Bronchial epithelial cell (primary cell): ENCODE results near the gene SLC25A21. TPM values are rescaled to one million over a fixed set of nuclear protein-coding genes. Genes with fewer than 3 reads are reported as not detected.

Experiments
- DNase-seq: peaks from one replicate; pipeline ENCODE4 v3.0.0-alpha.2; 2010; ENCODE audit warnings: low read depth
- FAIRE-seq: peaks from 2 replicates; lab custom pipeline; 2011; peaks lifted over from hg19 to GRCh38; lab: Jason Lieb, UNC
- H3K27me3 ChIP-seq: 2 replicates; pipeline ENCODE4 v1.5.1; 2011; ENCODE audit warnings: low read length; ENCODE audit not compliant: control insufficient read depth, insufficient read depth
- H3K36me3 ChIP-seq: 2 replicates; pipeline ENCODE4 v1.5.1; 2011; ENCODE audit warnings: low read length; ENCODE audit not compliant: control insufficient read depth, insufficient read depth
- H3K4me3 ChIP-seq: 2 replicates; pipeline ENCODE4 v1.5.1; 2011; ENCODE audit warnings: mild to moderate bottlenecking, low read depth, low read length, control low read depth
- total RNA-seq: library from RNA; depleted of rRNA; stranded (reverse); fragments of >200 nt; gene quantifications from 2 replicates; pipeline ENCODE4 v1.2.1, GENCODE V29; 2014
- TF ChIP-seq, protein P1 (sequence below): IDR thresholded peaks from 2 replicates; pipeline ENCODE4 v1.5.1; 2011; ENCODE audit warnings: mild to moderate bottlenecking, moderate library complexity, low read length, control low read depth, inconsistent platforms; ENCODE audit not compliant: insufficient read depth, severe bottlenecking

SLC25A21 gene
- total RNA-seq, 1 donor from 2014 or later, result 0.53 TPM

GRCh38 chr14:37142835-37143401, 29.5 kb downstream of the SLC25A21 start:
- no peak overlapping the region for H3K4me3 ChIP-seq
- no peaks in the 10 kb centered on the region for H3K27me3 ChIP-seq
- FAIRE-seq (no peak), DNase-seq (peak; percentile 52)
- TF ChIP-seq, protein P1, sequence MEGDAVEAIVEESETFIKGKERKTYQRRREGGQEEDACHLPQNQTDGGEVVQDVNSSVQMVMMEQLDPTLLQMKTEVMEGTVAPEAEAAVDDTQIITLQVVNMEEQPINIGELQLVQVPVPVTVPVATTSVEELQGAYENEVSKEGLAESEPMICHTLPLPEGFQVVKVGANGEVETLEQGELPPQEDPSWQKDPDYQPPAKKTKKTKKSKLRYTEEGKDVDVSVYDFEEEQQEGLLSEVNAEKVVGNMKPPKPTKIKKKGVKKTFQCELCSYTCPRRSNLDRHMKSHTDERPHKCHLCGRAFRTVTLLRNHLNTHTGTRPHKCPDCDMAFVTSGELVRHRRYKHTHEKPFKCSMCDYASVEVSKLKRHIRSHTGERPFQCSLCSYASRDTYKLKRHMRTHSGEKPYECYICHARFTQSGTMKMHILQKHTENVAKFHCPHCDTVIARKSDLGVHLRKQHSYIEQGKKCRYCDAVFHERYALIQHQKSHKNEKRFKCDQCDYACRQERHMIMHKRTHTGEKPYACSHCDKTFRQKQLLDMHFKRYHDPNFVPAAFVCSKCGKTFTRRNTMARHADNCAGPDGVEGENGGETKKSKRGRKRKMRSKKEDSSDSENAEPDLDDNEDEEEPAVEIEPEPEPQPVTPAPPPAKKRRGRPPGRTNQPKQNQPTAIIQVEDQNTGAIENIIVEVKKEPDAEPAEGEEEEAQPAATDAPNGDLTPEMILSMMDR, result no peak
- H3K36me3 ChIP-seq, result no peaks in the 10 kb centered on the region

DNA sequence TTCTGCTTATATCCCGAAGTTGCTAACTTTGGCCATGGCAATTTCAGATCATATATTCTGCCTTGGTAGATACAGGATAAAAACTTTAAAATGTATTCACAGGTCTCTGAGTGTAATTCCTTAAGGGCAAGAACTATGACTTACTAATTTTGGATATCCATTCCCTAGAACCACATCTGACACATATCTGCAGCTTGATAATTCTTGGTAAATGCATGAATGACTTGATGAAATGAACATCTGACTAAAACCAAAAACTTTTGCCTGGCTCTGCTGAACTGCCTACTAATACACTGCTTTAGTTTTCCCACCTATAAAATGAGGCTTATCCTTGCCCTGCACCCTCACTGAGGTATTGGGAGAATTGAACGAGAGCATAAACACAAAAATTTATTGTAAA, 32.2 kb downstream of the SLC25A21 start:
- TF ChIP-seq, protein P1, result no peak
- no peak for FAIRE-seq
- Histone ChIP-seq H3K4me3 (no peak overlapping the region), H3K36me3 (no peaks in the 10 kb centered on the region), H3K27me3 (no peaks in the 10 kb centered on the region)
- DNase-seq, result no peak

DNA sequence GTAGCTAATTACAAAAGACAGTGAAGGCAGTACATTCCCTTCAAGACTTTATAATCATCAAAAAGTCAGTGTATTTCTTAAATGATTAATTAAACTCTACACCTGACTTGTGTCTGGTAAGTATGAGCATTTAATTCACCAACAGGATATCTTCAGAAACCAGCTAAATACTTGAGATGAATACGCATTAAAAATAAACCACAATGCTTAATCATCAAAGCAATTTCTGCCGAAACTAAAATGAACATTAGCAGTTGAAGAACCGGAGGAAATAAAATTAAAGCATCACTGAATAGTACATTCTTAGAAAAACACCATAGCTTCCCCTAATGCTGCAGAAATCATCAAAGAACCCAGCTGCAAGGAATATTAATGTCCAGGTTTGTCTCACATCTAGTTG, 32.7 kb downstream of the SLC25A21 start:
- DNase-seq (no peak), FAIRE-seq (no peak)
- no peaks in the 10 kb centered on the region for H3K27me3 ChIP-seq
- no peak overlapping the region for H3K4me3 ChIP-seq
- no peaks in the 10 kb centered on the region for H3K36me3 ChIP-seq
- TF ChIP-seq, protein P1, result no peak

- Histone ChIP-seq H3K4me3 (no peak overlapping the region), H3K36me3 (no peaks in the 10 kb centered on the region), H3K27me3 (no peaks in the 10 kb centered on the region)
- TF ChIP-seq, protein P1, result no peak
- FAIRE-seq (no peak), DNase-seq (no peak)
Measured at GRCh38 chr14:37138898-37139297, 33.5 kb downstream of the SLC25A21 start.

GRCh38 chr14:37133284-37133913, 39.0 kb downstream of the SLC25A21 start:
- Histone ChIP-seq H3K27me3 (no peaks in the 10 kb centered on the region), H3K4me3 (no peak overlapping the region), H3K36me3 (no peaks in the 10 kb centered on the region)
- DNase-seq (no peak), FAIRE-seq (no peak)
- TF ChIP-seq, protein P1, result no peak
